Endodermal cell (in vitro differentiated cells): Measurements from ENCODE around the gene CELF4. TPM values are rescaled to one million over a fixed set of nuclear protein-coding genes. Genes with fewer than 3 reads are reported as not detected.

Experiments
- DNase-seq: peaks from one replicate; pipeline ENCODE4 v3.0.0-alpha.2; 2017
- H3K27ac ChIP-seq: 2 replicates; pipeline ENCODE4 v1.5.1; 2013; ENCODE audit warnings: mild to moderate bottlenecking, low read depth, low read length, moderate library complexity
- H3K27me3 ChIP-seq: 2 replicates; pipeline ENCODE4 v1.6.1; 2013; ENCODE audit warnings: mild to moderate bottlenecking, low read length, moderate library complexity; ENCODE audit not compliant: insufficient read depth, control insufficient read depth, poor library complexity, severe bottlenecking
- H3K36me3 ChIP-seq: 2 replicates; pipeline ENCODE4 v1.7.0; 2013; ENCODE audit warnings: mild to moderate bottlenecking, low read length, moderate library complexity; ENCODE audit not compliant: control insufficient read depth, insufficient read depth
- H3K4me1 ChIP-seq: one replicate; pipeline ENCODE4 v1.7.0; 2013; ENCODE audit warnings: low read length; ENCODE audit not compliant: control insufficient read depth, insufficient read depth
- H3K4me3 ChIP-seq: 2 replicates; pipeline ENCODE4 v1.5.1; 2013; ENCODE audit warnings: mild to moderate bottlenecking, low read length, moderate library complexity
- H3K9ac ChIP-seq: 2 replicates; pipeline ENCODE4 v1.6.1; 2013; ENCODE audit warnings: mild to moderate bottlenecking, low read length, moderate library complexity; ENCODE audit not compliant: poor library complexity, severe bottlenecking; ENCODE audit errors: extremely low read depth
- H3K9me3 ChIP-seq: 2 replicates; pipeline ENCODE4 v1.6.1; 2013; ENCODE audit warnings: mild to moderate bottlenecking, low read length, moderate library complexity; ENCODE audit not compliant: control insufficient read depth
- H3K27ac Mint-ChIP-seq: 2 replicates; pipeline ENCODE4 v1.8.0; 2020; ENCODE audit warnings: mixed read lengths
- H3K27me3 Mint-ChIP-seq: 2 replicates; pipeline ENCODE4 v1.8.0; 2021; ENCODE audit warnings: mild to moderate bottlenecking, mixed read lengths; ENCODE audit not compliant: insufficient read depth
- H3K36me3 Mint-ChIP-seq: 2 replicates; pipeline ENCODE4 v1.8.0; 2020; ENCODE audit warnings: low read depth, mixed read lengths
- H3K4me1 Mint-ChIP-seq: 2 replicates; pipeline ENCODE4 v1.8.0; 2020; ENCODE audit warnings: mixed read lengths
- H3K4me3 Mint-ChIP-seq: 2 replicates; pipeline ENCODE4 v1.8.0; 2020; ENCODE audit warnings: mild to moderate bottlenecking, moderate library complexity, mixed read lengths
- H3K9me3 Mint-ChIP-seq: 2 replicates; pipeline ENCODE4 v1.8.0; 2020; ENCODE audit warnings: mild to moderate bottlenecking, mixed read lengths
- WGBS, 2 experiments: methylation state at CpG; one replicate each; pipeline versions ENCODE4 v1.1.5 to v1.1.7; 2013; ENCODE audit warnings: missing lambda C conversion rate in 2 of 2, mixed read lengths in 1 of 2; ENCODE audit not compliant: insufficient coverage in 1 of 2, insufficient read length in 1 of 2; 5-methylcytosine and 5-hydroxymethylcytosine counted together
- total RNA-seq, 2 donors: library from RNA; stranded (reverse); fragmentation: NEBNext Ultra II Directional in 1 of 2; extraction: Animal tissue kit (Norgen Biotek cat#: 25700) in 1 of 2; gene quantifications; 2 replicates in 1 of 2; 3 replicates in 1 of 2; pipeline ENCODE4 v1.2.1, GENCODE V29; 2021
- TF ChIP-seq, protein P1 (sequence below): fragments of 200-600 bp; sonication (generic); conservative IDR thresholded peaks from 2 replicates; pipeline ENCODE4 v1.5.0; 2021; ENCODE audit warnings: antibody characterized with exemption, mild to moderate bottlenecking

CELF4 gene
- total RNA-seq, 2 donors from 2014 or later, result 5.7 to 6.7 TPM

DNA sequence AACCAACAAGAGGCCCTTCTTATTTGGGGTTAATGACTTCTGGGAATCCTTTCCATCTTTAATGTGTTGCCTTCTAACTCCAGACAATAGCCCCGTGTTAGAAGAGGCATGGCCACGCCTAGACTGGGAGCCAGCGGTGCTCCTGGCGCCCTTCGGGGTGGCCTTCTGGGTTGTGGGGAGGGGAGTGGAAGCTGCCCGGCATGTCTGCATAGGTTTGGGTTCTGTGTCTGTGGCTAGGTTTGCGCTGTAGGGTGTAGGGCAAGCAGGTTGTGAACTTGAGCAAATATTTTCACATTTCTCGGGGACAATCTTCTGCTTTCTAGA is 40.4 kb downstream of the CELF4 start:
- no peak overlapping the region for H3K27ac ChIP-seq
- no peaks in the 10 kb centered on the region for H3K4me1 ChIP-seq
- H3K27ac Mint-ChIP-seq, result no peak overlapping the region
- H3K27me3 ChIP-seq, result peaks cover 53% of the 10 kb centered on the region
- no peaks in the 10 kb centered on the region for H3K9me3 ChIP-seq
- peak overlapping the region; percentile 55 for H3K4me3 Mint-ChIP-seq
- H3K4me1 Mint-ChIP-seq, result peaks cover 11% of the 10 kb centered on the region
- peaks cover 55% of the 10 kb centered on the region for H3K27me3 Mint-ChIP-seq
- no peak overlapping the region for H3K9ac ChIP-seq
- no peak overlapping the region for H3K4me3 ChIP-seq
- DNase-seq, result no peak
- TF ChIP-seq, protein P1, sequence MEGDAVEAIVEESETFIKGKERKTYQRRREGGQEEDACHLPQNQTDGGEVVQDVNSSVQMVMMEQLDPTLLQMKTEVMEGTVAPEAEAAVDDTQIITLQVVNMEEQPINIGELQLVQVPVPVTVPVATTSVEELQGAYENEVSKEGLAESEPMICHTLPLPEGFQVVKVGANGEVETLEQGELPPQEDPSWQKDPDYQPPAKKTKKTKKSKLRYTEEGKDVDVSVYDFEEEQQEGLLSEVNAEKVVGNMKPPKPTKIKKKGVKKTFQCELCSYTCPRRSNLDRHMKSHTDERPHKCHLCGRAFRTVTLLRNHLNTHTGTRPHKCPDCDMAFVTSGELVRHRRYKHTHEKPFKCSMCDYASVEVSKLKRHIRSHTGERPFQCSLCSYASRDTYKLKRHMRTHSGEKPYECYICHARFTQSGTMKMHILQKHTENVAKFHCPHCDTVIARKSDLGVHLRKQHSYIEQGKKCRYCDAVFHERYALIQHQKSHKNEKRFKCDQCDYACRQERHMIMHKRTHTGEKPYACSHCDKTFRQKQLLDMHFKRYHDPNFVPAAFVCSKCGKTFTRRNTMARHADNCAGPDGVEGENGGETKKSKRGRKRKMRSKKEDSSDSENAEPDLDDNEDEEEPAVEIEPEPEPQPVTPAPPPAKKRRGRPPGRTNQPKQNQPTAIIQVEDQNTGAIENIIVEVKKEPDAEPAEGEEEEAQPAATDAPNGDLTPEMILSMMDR, result no peak
- no peaks in the 10 kb centered on the region for H3K9me3 Mint-ChIP-seq
- WGBS, 2 experiments, result 71 to 77% methylated on average over 5 to 8 of the region's 8 CpGs
- H3K36me3 ChIP-seq, result no peaks in the 10 kb centered on the region
- H3K36me3 Mint-ChIP-seq, result no peaks in the 10 kb centered on the region

DNA sequence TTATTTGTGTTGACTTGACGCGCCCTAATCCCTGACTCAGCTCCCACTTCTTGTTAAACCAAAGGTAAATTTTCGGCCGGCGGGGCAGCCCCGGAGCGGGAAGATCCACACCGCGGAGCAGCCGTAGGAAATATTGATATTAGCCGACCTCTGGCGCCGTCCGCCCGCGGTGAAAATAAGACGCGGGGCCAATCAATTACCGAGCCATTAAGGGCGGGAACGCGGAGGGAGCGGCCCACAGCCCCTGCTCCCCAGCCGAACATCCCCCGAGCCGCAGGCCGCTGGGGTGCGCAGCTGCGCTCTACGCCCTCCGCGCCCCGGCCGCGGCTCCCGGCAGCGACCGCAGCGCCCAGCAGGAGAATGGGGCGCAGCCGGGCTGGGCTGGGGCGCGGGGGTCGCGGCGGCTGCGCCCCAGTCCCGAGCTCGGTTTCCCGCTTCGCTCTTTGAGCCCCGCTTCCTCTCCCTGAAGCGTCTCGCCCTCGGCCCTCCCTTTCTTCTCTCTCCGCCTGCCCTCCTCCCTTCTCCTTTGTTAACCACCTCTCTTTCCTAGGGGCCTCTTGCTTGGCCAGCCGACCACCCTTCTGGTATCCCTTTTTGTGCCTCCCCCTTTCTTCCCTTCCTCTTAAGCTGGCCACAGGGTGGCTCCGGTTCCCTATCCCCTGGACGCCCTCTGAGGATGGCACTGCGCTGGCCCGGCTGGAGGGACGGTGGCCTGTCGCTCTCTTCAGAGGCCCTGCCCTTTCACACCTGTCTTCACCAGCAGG is 40.9 kb downstream of the CELF4 start:
- TF ChIP-seq, protein P1, result peak; percentile 30
- Histone ChIP-seq H3K9ac (no peak overlapping the region), H3K27ac (no peak overlapping the region), H3K4me3 (peak overlapping the region; percentile 53), H3K36me3 (no peaks in the 10 kb centered on the region), H3K27me3 (peaks cover 53% of the 10 kb centered on the region), H3K9me3 (no peaks in the 10 kb centered on the region), H3K4me1 (no peaks in the 10 kb centered on the region)
- Mint-ChIP-seq H3K4me3 (peak overlapping the region; percentile 55), H3K27ac (peak overlapping the region; percentile 39), H3K36me3 (no peaks in the 10 kb centered on the region), H3K4me1 (peaks cover 11% of the 10 kb centered on the region), H3K27me3 (peaks cover 55% of the 10 kb centered on the region), H3K9me3 (no peaks in the 10 kb centered on the region)
- 20 to 33% methylated on average over 35 to 63 of the region's 63 CpGs for WGBS, 2 experiments
- peak; percentile 79 for DNase-seq

DNA sequence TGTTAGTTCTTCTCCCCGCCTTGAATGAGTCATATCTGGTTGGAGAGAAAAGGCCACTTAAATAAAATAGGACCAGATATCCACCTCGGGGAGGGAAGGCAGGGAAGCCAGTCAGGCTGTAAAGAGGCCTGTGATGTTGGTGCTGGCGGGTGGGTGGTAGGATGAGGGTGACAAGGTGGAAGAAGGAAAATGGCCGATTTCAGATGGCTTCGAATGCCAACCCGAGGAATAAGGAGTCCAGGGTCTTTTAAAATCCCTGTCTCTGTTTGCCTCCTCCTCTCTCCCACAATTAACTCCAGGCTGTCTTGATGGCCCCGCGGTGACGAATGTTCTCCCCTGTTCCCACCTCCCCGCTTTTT is 41.5 kb downstream of the CELF4 start:
- Mint-ChIP-seq H3K9me3 (no peaks in the 10 kb centered on the region), H3K4me3 (peak overlapping the region; percentile 55), H3K4me1 (peaks cover 11% of the 10 kb centered on the region), H3K27ac (no peak overlapping the region), H3K36me3 (no peaks in the 10 kb centered on the region), H3K27me3 (peaks cover 54% of the 10 kb centered on the region)
- TF ChIP-seq, protein P1, result no peak
- no peak for DNase-seq
- Histone ChIP-seq H3K36me3 (no peaks in the 10 kb centered on the region), H3K9me3 (no peaks in the 10 kb centered on the region), H3K9ac (no peak overlapping the region), H3K27ac (no peak overlapping the region), H3K4me1 (no peaks in the 10 kb centered on the region), H3K4me3 (peak overlapping the region; percentile 53), H3K27me3 (peaks cover 53% of the 10 kb centered on the region)
- WGBS, 2 experiments, result 54 to 65% methylated on average over 7 to 10 of the region's 10 CpGs
